ENCODE results near the gene ASS1. TPM values are rescaled to one million over a fixed set of nuclear protein-coding genes. Genes with fewer than 3 reads are reported as not detected.

The ASS1 gene
- total and polyA plus RNA-seq, 2 of the 13 experiments (the other 11 are each of a cell fraction or from before 2014, with no cell fraction given) = 77.6 to 122 TPM

- TF ChIP-seq MNT (IDR thresholded peaks at IDR 0.05) = no peak
- no peak for TF ChIP-seq NFATC3 (CRISPR knock-in tag; IDR thresholded peaks at IDR 0.05)
- peak; percentile 84 for TF ChIP-seq ZMYM4 (CRISPR knock-in tag; IDR thresholded peaks at IDR 0.05)
- TF ChIP-seq ZNF546 (CRISPR knock-in tag; conservative IDR thresholded peaks at IDR 0.05) = peak; percentile 70; the same call in 1 of the 2 replicates
- no peak for TF ChIP-seq ZUFSP (CRISPR knock-in tag; IDR thresholded peaks at IDR 0.05; ENCODE audit: borderline replicate concordance)
- no peak for TF ChIP-seq ZFP37 (CRISPR knock-in tag; IDR thresholded peaks at IDR 0.05; ENCODE audit: borderline replicate concordance)
- no peak for TF ChIP-seq TRAFD1 (CRISPR knock-in tag; IDR thresholded peaks at IDR 0.05; ENCODE audit: borderline replicate concordance)
- no peak for TF ChIP-seq ZSCAN22 (CRISPR knock-in tag; IDR thresholded peaks at IDR 0.05)
- peak; percentile 80 for TF ChIP-seq ZBTB10 (CRISPR knock-in tag; IDR thresholded peaks at IDR 0.05; ENCODE audit: borderline replicate concordance)
- peak; percentile 45 for TF ChIP-seq KMT2A (CRISPR knock-in tag; IDR thresholded peaks at IDR 0.05)
- TF ChIP-seq AGO2 (optimal IDR thresholded peaks at IDR 0.05; ENCODE audit: low read depth, low read length) = no peak
- TF ChIP-seq ZBTB43 (CRISPR knock-in tag; conservative IDR thresholded peaks at IDR 0.05) = no peak
- no peak for TF ChIP-seq FOXO4 (CRISPR knock-in tag; conservative IDR thresholded peaks at IDR 0.05)
- TF ChIP-seq E2F1 (CRISPR knock-in tag; IDR thresholded peaks at IDR 0.05) = peak; percentile 46; the same call in 1 of the 2 replicates
- TF ChIP-seq ATRX (CRISPR knock-in tag; IDR thresholded peaks at IDR 0.05; ENCODE audit: borderline replicate concordance) = no peak
- no peak for TF ChIP-seq DR1 (CRISPR knock-in tag; IDR thresholded peaks at IDR 0.05)
These were observed 82.3 kb downstream of the ASS1 start (continued) for GRCh38 chr9:130526854-130527650.

Data from HepG2 (cell line).